Astrocyte (in vitro differentiated cells and primary cell): Measurements from ENCODE around the gene ZBTB7A. TPM values are rescaled to one million over a fixed set of nuclear protein-coding genes. Genes with fewer than 3 reads are reported as not detected.
A peak's percentile ranks its signal among the peaks of the same experiment; 100 is the strongest.
"Not testable (repeated sequence)": the region's sequence is repeated elsewhere in the genome, so short reads cannot be mapped to it uniquely, and the experiment has no call there.

ENCODE experiments used
- DNase-seq: peaks from one replicate; pipeline ENCODE4 v3.0.0-alpha.2; 2010; ENCODE audit warnings: low read depth
- FAIRE-seq: peaks from 2 replicates; lab custom pipeline; 2011; peaks lifted over from hg19 to GRCh38; lab: Jason Lieb, UNC
- H2AFZ ChIP-seq: 2 replicates; pipeline ENCODE4 v1.6.0; 2012; ENCODE audit warnings: low read depth, low read length, inconsistent platforms
- H3K27ac ChIP-seq: 2 replicates; pipeline ENCODE4 v1.5.1; 2011; ENCODE audit warnings: low read depth, low read length, inconsistent platforms
- H3K27me3 ChIP-seq: 2 replicates; pipeline ENCODE4 v1.6.0; 2011; ENCODE audit warnings: low read length, inconsistent platforms; ENCODE audit not compliant: insufficient read depth
- H3K36me3 ChIP-seq: 2 replicates; pipeline ENCODE4 v1.5.1; 2011; ENCODE audit warnings: low read length, inconsistent platforms; ENCODE audit not compliant: insufficient read depth
- H3K4me1 ChIP-seq: 2 replicates; pipeline ENCODE4 v1.5.1; 2011; ENCODE audit warnings: low read length, inconsistent platforms; ENCODE audit not compliant: insufficient read depth
- H3K4me2 ChIP-seq: 2 replicates; pipeline ENCODE4 v1.6.0; 2012; ENCODE audit warnings: low read length, inconsistent platforms
- H3K4me3 ChIP-seq: 2 replicates; pipeline ENCODE4 v1.5.1; 2011; ENCODE audit warnings: low read depth, mild to moderate bottlenecking, low read length, inconsistent platforms; ENCODE audit not compliant: insufficient read depth
- H3K79me2 ChIP-seq: 2 replicates; pipeline ENCODE4 v1.6.0; 2012; ENCODE audit warnings: mild to moderate bottlenecking, low read length, inconsistent platforms; ENCODE audit not compliant: insufficient read depth
- H3K9ac ChIP-seq: 2 replicates; pipeline ENCODE4 v1.6.0; 2012; ENCODE audit warnings: mild to moderate bottlenecking, low read length, inconsistent platforms
- H3K9me3 ChIP-seq: 2 replicates; pipeline ENCODE4 v1.5.1; 2012; ENCODE audit warnings: low read depth, mild to moderate bottlenecking, low read length, inconsistent platforms; ENCODE audit not compliant: insufficient read depth
- H4K20me1 ChIP-seq: 2 replicates; pipeline ENCODE4 v1.6.0; 2012; ENCODE audit warnings: low read length, inconsistent platforms; ENCODE audit not compliant: insufficient read depth
- H3K27ac Mint-ChIP-seq: one replicate; pipeline ENCODE4 v1.8.0; 2021; ENCODE audit warnings: mild to moderate bottlenecking, mixed read lengths; ENCODE audit not compliant: unreplicated experiment
- H3K27me3 Mint-ChIP-seq: one replicate; pipeline ENCODE4 v1.8.0; 2021; ENCODE audit warnings: low read depth, mixed read lengths; ENCODE audit not compliant: unreplicated experiment
- H3K36me3 Mint-ChIP-seq: one replicate; pipeline ENCODE4 v1.8.0; 2021; ENCODE audit warnings: low read depth, mixed read lengths; ENCODE audit not compliant: unreplicated experiment
- H3K4me1 Mint-ChIP-seq: one replicate; pipeline ENCODE4 v1.8.0; 2021; ENCODE audit warnings: low read depth, mixed read lengths; ENCODE audit not compliant: unreplicated experiment
- H3K4me3 Mint-ChIP-seq: one replicate; pipeline ENCODE4 v1.8.0; 2021; ENCODE audit warnings: mild to moderate bottlenecking, moderate library complexity, mixed read lengths; ENCODE audit not compliant: unreplicated experiment
- H3K9me3 Mint-ChIP-seq: one replicate; pipeline ENCODE4 v1.8.0; 2021; ENCODE audit warnings: mild to moderate bottlenecking, mixed read lengths; ENCODE audit not compliant: unreplicated experiment
- EZH2 ChIP-seq: IDR thresholded peaks from 2 replicates; pipeline ENCODE4 v1.6.1; 2012; ENCODE audit warnings: mild to moderate bottlenecking, low read length, inconsistent platforms; ENCODE audit not compliant: insufficient read depth
- total RNA-seq: library from RNA; stranded (reverse); gene quantifications from 2 replicates; pipeline ENCODE4 v1.2.1, GENCODE V29; 2021
- TF ChIP-seq, protein P1 (sequence below): IDR thresholded peaks from 2 replicates; pipeline ENCODE4 v1.5.1; 2011; ENCODE audit warnings: low read depth, mild to moderate bottlenecking, inconsistent platforms, low read length, moderate library complexity; ENCODE audit not compliant: insufficient read depth

ZBTB7A gene
- total RNA-seq, 1 donor from 2014 or later = 24.3 TPM

- Mint-ChIP-seq H3K4me3 (peak overlapping the region; percentile 88), H3K36me3 (peaks cover 3% of the 10 kb centered on the region)
- TF ChIP-seq, protein P1, sequence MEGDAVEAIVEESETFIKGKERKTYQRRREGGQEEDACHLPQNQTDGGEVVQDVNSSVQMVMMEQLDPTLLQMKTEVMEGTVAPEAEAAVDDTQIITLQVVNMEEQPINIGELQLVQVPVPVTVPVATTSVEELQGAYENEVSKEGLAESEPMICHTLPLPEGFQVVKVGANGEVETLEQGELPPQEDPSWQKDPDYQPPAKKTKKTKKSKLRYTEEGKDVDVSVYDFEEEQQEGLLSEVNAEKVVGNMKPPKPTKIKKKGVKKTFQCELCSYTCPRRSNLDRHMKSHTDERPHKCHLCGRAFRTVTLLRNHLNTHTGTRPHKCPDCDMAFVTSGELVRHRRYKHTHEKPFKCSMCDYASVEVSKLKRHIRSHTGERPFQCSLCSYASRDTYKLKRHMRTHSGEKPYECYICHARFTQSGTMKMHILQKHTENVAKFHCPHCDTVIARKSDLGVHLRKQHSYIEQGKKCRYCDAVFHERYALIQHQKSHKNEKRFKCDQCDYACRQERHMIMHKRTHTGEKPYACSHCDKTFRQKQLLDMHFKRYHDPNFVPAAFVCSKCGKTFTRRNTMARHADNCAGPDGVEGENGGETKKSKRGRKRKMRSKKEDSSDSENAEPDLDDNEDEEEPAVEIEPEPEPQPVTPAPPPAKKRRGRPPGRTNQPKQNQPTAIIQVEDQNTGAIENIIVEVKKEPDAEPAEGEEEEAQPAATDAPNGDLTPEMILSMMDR = no peak
- no peak for TF ChIP-seq EZH2
Measured at GRCh38 chr19:4007836-4008539, 58.7 kb downstream of the ZBTB7A start.

DNA sequence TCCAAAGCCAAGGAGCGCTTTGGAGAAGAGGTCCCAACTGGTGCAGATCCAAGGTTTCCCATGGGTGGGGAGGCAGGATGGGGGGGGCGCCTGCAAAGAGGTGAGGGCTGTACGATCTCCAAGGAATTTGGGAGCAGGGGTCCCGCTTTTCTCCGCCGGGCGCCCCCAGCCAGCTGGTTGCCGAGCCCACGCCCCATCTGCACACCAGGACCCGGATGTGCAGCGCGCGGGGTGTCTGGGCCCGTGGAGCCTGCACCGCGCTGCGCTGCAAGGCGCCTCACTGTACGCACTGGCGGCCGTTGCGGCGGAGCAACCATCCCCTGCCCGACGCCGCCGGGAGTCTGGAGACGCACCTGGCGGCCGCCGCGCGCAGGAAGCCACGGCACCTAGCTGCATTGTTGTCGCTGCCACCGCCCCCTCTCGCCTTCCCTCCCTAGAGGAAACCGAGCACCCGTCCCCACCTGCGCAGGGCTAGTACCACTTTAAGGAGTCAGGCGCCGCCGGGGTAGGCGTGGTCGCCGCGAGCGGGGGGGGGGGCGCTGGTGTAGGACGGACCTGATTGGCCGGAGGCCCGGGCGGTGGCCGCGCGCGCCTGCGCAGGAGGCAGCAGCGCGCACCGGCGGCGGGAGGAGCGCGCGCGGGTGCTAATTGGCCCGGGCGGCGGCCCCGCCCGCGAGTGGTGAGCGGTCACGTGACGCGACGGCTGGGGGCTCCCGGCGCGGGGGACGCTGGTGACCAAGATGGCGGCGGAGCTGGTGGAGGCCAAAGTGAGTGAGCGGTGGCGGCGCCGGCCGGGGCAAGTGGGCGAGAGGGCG, 59.5 kb downstream of the ZBTB7A start, which contains the start of gene PIAS4:
TSS of gene PIAS4 (plus strand) at position 716 of the 815 bp plus-strand sequence. CDS start at position 741, 25 bp downstream.
- no peaks in the 10 kb centered on the region for H3K9me3 Mint-ChIP-seq
- Histone ChIP-seq H3K27me3 (no peaks in the 10 kb centered on the region), H3K4me1 (peaks cover 13% of the 10 kb centered on the region), H3K4me3 (peak within 1 kb of the TSS; percentile 97), H3K36me3 (no peaks in the 10 kb centered on the region), H3K9me3 (no peaks in the 10 kb centered on the region), H2AFZ (peak within 1 kb of the TSS; percentile 92), H3K4me2 (peak within 1 kb of the TSS; percentile 96), H3K79me2 (peaks cover 44% of the 10 kb centered on the region), H4K20me1 (peaks cover 41% of the 10 kb centered on the region), H3K27ac (peak within 1 kb of the TSS; percentile 41), H3K9ac (peak within 1 kb of the TSS; percentile 89)
- peaks cover 10% of the 10 kb centered on the region for H3K4me1 Mint-ChIP-seq
- peak within 1 kb of the TSS; percentile 88 for H3K4me3 Mint-ChIP-seq
- DNase-seq = peak; percentile 75
- FAIRE-seq = no peak
- TF ChIP-seq EZH2 = no peak
- TF ChIP-seq, protein P1 = no peak
- H3K36me3 Mint-ChIP-seq = peaks cover 1% of the 10 kb centered on the region
- no peaks in the 10 kb centered on the region for H3K27me3 Mint-ChIP-seq
- peak within 1 kb of the TSS; percentile 47 for H3K27ac Mint-ChIP-seq

More at GRCh38 chr19:4007836-4008539, 58.7 kb downstream of the ZBTB7A start:
- H4K20me1 ChIP-seq = peaks cover 48% of the 10 kb centered on the region
- H3K36me3 ChIP-seq = no peaks in the 10 kb centered on the region
- Mint-ChIP-seq H3K27ac (peak overlapping the region; percentile 47), H3K27me3 (no peaks in the 10 kb centered on the region), H3K4me1 (peaks cover 10% of the 10 kb centered on the region), H3K9me3 (no peaks in the 10 kb centered on the region)
- peak overlapping the region; percentile 96 for H3K4me2 ChIP-seq
- H3K9ac ChIP-seq = peak overlapping the region; percentile 89
- peaks cover 13% of the 10 kb centered on the region for H3K4me1 ChIP-seq
- peak overlapping the region; percentile 56 for H2AFZ ChIP-seq
- no peak for DNase-seq
- H3K27me3 ChIP-seq = no peaks in the 10 kb centered on the region
- peak overlapping the region; percentile 97 for H3K4me3 ChIP-seq
- peaks cover 51% of the 10 kb centered on the region for H3K79me2 ChIP-seq
- no peak for FAIRE-seq
- H3K9me3 ChIP-seq = no peaks in the 10 kb centered on the region
- H3K27ac ChIP-seq = no peak overlapping the region

- not testable (repeated sequence) for H3K4me2 ChIP-seq, DNase-seq, FAIRE-seq, H3K27ac Mint-ChIP-seq, H3K27me3 Mint-ChIP-seq, H2AFZ ChIP-seq, H3K36me3 Mint-ChIP-seq, H3K36me3 ChIP-seq, H3K9me3 ChIP-seq, H3K9me3 Mint-ChIP-seq, H3K9ac ChIP-seq, H3K4me3 ChIP-seq, H3K27ac ChIP-seq, H3K27me3 ChIP-seq
- Mint-ChIP-seq H3K4me3 (peak overlapping the region; percentile 73), H3K4me1 (peaks cover 10% of the 10 kb centered on the region)
- Histone ChIP-seq H3K79me2 (peaks cover 29% of the 10 kb centered on the region), H4K20me1 (peaks cover 26% of the 10 kb centered on the region), H3K4me1 (peaks cover 13% of the 10 kb centered on the region)
Measured at GRCh38 chr19:4005436-4005835, 61.3 kb downstream of the ZBTB7A start.

- H3K27me3 ChIP-seq, H3K9me3 ChIP-seq, H2AFZ ChIP-seq, H3K4me3 Mint-ChIP-seq, H3K4me1 ChIP-seq, H4K20me1 ChIP-seq, H3K27me3 Mint-ChIP-seq, H3K9me3 Mint-ChIP-seq, DNase-seq, FAIRE-seq, H3K27ac Mint-ChIP-seq, H3K9ac ChIP-seq, H3K4me2 ChIP-seq, H3K4me3 ChIP-seq, H3K36me3 Mint-ChIP-seq, H3K36me3 ChIP-seq, H3K4me1 Mint-ChIP-seq, H3K27ac ChIP-seq, H3K79me2 ChIP-seq: not testable (repeated sequence)
Measured at GRCh38 chr19:4000798-4001197, 65.9 kb downstream of the ZBTB7A start.
